Cardiac muscle cell (in vitro differentiated cells and primary cell): ENCODE data around the gene SULT1C4. TPM values are rescaled to one million over a fixed set of nuclear protein-coding genes. Genes with fewer than 3 reads are reported as not detected.

Experiments
- DNase-seq, 2 donors: peaks; one replicate each; pipeline versions ENCODE4 v3.0.0 to v3.0.0-alpha.2; 2010 to 2017; ENCODE audit warnings: low read depth in 1 of 2, low spot score in 1 of 2
- H3K27ac ChIP-seq: fragments of 200-600 bp; sonication (generic); 2 replicates; pipeline ENCODE4 v1.5.1; 2016
- H3K27me3 ChIP-seq: fragments of 200-600 bp; sonication (generic); 2 replicates; pipeline ENCODE4 v1.6.0; 2016; ENCODE audit warnings: control low read depth
- H3K36me3 ChIP-seq: fragments of 200-600 bp; sonication (generic); 2 replicates; pipeline ENCODE4 v1.5.1; 2016; ENCODE audit warnings: control low read depth
- H3K4me1 ChIP-seq: fragments of 200-600 bp; sonication (generic); 2 replicates; pipeline ENCODE4 v1.8.1; 2017; ENCODE audit warnings: low read depth, mild to moderate bottlenecking, mixed run types
- H3K4me3 ChIP-seq: fragments of 200-600 bp; sonication (generic); 2 replicates; pipeline ENCODE4 v1.5.1; 2016; ENCODE audit warnings: mild to moderate bottlenecking
- H3K9me3 ChIP-seq: fragments of 200-600 bp; sonication (generic); 2 replicates; pipeline ENCODE4 v1.5.1; 2017; ENCODE audit warnings: low read depth, mild to moderate bottlenecking, control low read depth
- CTCF ChIP-seq: IDR thresholded peaks from 2 replicates; pipeline ENCODE4 v1.5.1; 2012; ENCODE audit warnings: low read depth, mild to moderate bottlenecking, low read length
- polyA plus RNA-seq: library from polyadenylated mRNA; unstranded; fragments of >200 nt; fragmentation: Nextera tagmentation; extraction: Ambion mirVana; gene quantifications from 2 replicates; pipeline ENCODE4 v1.2.1, GENCODE V29; 2016
- total RNA-seq: library from RNA; depleted of rRNA; stranded (reverse); fragments of >200 nt; gene quantifications from 2 replicates; pipeline ENCODE4 v1.2.3, GENCODE V29; 2016

SULT1C4 gene
- total and polyA plus RNA-seq, 2 experiments from 2014 or later = 10.6 to 14.3 TPM

GRCh38 chr2:108370080-108370479, 7.7 kb upstream of the SULT1C4 start:
- Histone ChIP-seq H3K27ac (no peak overlapping the region), H3K4me1 (no peaks in the 10 kb centered on the region), H3K9me3 (no peaks in the 10 kb centered on the region), H3K4me3 (no peak overlapping the region), H3K27me3 (no peaks in the 10 kb centered on the region), H3K36me3 (no peaks in the 10 kb centered on the region)
- no peak for TF ChIP-seq CTCF
- DNase-seq = no peak

DNA sequence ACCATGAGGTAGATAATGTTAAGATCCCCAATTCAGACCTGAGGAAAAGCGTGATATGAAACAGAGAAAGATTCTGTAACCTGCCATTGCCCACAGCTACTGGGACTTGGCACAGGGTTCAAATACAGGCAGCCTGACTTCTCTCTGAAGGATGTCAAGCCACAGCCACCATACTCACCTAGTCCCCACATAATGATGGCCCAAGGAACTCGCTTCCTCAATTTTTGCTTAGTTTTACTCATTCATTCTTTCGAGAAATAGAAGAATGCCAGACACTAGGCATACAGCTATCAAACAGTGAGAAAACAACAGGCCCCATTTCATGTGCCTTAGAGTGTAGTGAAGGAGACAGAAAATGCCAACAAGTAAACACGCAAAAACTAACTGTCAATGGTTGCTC, 980 bp upstream of the SULT1C4 start:
- DNase-seq = no peak
- H3K36me3 ChIP-seq = no peaks in the 10 kb centered on the region
- peak overlapping the region; percentile 86 for H3K27ac ChIP-seq
- H3K27me3 ChIP-seq = no peaks in the 10 kb centered on the region
- H3K4me3 ChIP-seq = no peak overlapping the region
- peaks cover 9% of the 10 kb centered on the region for H3K4me1 ChIP-seq
- no peak for TF ChIP-seq CTCF
- H3K9me3 ChIP-seq = no peaks in the 10 kb centered on the region

DNA sequence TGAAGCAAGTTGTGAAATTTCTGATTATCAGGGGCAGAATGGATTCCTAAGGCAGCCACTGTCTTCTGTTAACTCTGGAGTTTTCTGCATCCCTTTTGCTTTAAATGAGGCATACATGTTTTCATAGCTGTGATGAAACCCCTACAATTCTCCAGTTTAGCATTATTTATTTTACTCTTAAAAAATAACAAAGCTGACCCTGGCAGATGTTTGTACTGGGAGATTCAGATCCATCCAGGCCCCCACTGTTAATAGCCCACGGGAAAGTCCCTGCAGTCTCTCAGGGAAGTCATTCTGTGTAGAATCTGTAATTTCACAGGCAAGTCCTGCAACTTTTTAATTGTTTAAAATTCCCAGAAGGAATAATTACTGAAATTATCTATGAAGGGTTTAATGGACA, 353 bp upstream of the SULT1C4 start:
- H3K27ac ChIP-seq = peak overlapping the region; percentile 86
- no peak overlapping the region for H3K4me3 ChIP-seq
- no peaks in the 10 kb centered on the region for H3K27me3 ChIP-seq
- no peaks in the 10 kb centered on the region for H3K36me3 ChIP-seq
- TF ChIP-seq CTCF = no peak
- H3K9me3 ChIP-seq = no peaks in the 10 kb centered on the region
- H3K4me1 ChIP-seq = peaks cover 9% of the 10 kb centered on the region
- DNase-seq = no peak

DNA sequence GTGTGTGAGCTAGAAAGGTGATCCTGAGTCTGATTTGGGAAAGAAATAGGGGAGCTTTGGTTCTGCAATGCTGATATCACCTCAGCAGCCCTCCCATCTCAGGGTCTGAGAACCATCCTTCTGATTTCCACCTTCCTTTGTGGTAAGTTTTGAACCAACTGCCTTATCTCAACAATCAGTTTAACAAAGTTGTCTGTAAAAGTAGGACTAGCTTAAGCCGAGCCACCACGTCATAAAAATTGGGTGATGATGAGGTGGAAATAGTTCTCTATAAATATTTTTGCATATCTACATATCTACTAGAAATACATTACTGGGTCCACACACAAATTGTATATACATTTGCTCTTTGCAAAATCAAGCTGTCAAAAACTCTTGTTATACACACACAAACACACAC, 1.1 kb downstream of the SULT1C4 start:
- no peak for DNase-seq
- Histone ChIP-seq H3K36me3 (no peaks in the 10 kb centered on the region), H3K4me1 (peaks cover 9% of the 10 kb centered on the region), H3K27me3 (no peaks in the 10 kb centered on the region), H3K4me3 (peak overlapping the region; percentile 3), H3K27ac (no peak overlapping the region), H3K9me3 (no peaks in the 10 kb centered on the region)
- no peak for TF ChIP-seq CTCF

- Histone ChIP-seq H3K9me3 (no peaks in the 10 kb centered on the region), H3K4me1 (peaks cover 7% of the 10 kb centered on the region), H3K27me3 (no peaks in the 10 kb centered on the region), H3K27ac (no peak overlapping the region), H3K36me3 (no peaks in the 10 kb centered on the region), H3K4me3 (no peak overlapping the region)
- DNase-seq = no peak
- no peak for TF ChIP-seq CTCF
Measured at GRCh38 chr2:108382196-108382595, 4.4 kb downstream of the SULT1C4 start.
